Gastrocnemius medialis (tissue), 4 donors: ENCODE results near the gene ZCCHC24.

Experiments
- POLR2A ChIP-seq, 2 donors: fragments of 450-650 bp; IDR thresholded peaks; one replicate each; pipeline ENCODE4 v1.6.1; 2017; ENCODE audit warnings: antibody characterized with exemption in 2 of 2, mild to moderate bottlenecking in 2 of 2, moderate library complexity in 2 of 2
- TF ChIP-seq, protein P1 (sequence below), 5 experiments: fragments of 450-650 bp in 3 of 5; fragments of 200-600 bp in 2 of 5; sonication (generic) in 2 of 5; IDR thresholded peaks in 4 of 5; conservative IDR thresholded peaks in 1 of 5; 1 replicate in 4 of 5; 2 replicates in 1 of 5; pipeline ENCODE4 v1.5.1; 2016 to 2019; ENCODE audit warnings: antibody characterized with exemption in 5 of 5, mild to moderate bottlenecking in 3 of 5, moderate library complexity in 3 of 5

GRCh38 chr10:79342811-79343561 lies 102.4 kb downstream of the ZCCHC24 start:
- TF ChIP-seq POLR2A (IDR thresholded peaks at IDR 0.05), result no peak
- TF ChIP-seq, protein P1, sequence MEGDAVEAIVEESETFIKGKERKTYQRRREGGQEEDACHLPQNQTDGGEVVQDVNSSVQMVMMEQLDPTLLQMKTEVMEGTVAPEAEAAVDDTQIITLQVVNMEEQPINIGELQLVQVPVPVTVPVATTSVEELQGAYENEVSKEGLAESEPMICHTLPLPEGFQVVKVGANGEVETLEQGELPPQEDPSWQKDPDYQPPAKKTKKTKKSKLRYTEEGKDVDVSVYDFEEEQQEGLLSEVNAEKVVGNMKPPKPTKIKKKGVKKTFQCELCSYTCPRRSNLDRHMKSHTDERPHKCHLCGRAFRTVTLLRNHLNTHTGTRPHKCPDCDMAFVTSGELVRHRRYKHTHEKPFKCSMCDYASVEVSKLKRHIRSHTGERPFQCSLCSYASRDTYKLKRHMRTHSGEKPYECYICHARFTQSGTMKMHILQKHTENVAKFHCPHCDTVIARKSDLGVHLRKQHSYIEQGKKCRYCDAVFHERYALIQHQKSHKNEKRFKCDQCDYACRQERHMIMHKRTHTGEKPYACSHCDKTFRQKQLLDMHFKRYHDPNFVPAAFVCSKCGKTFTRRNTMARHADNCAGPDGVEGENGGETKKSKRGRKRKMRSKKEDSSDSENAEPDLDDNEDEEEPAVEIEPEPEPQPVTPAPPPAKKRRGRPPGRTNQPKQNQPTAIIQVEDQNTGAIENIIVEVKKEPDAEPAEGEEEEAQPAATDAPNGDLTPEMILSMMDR (IDR thresholded peaks at IDR 0.05 in 4 of 5, conservative IDR thresholded peaks at IDR 0.05 in 1 of 5), result no peak
